SK-N-SH treated with all-trans-retinoic acid at 6 μM for 48 hours (cell line): ENCODE data around the gene NACAD.

Experiments
- ARNTL ChIP-seq: fragments of 450-650 bp; formaldehyde crosslinking; IDR thresholded peaks from 2 replicates; pipeline ENCODE4 v1.5.0; 2020; ENCODE audit warnings: low read depth, mild to moderate bottlenecking, moderate library complexity, borderline replicate concordance
- BACH2 ChIP-seq: fragments of 250-450 bp; sonication (Bioruptor Pico); IDR thresholded peaks from 2 replicates; pipeline ENCODE4 v1.9.0; 2021; ENCODE audit warnings: mild to moderate bottlenecking, borderline replicate concordance
- CREB5 ChIP-seq: fragments of 250-450 bp; sonication (Bioruptor Pico); IDR thresholded peaks from 2 replicates; pipeline ENCODE4 v1.5.1; 2020; ENCODE audit warnings: low read depth, mild to moderate bottlenecking, moderate library complexity
- OSR1 ChIP-seq: fragments of 250-450 bp; sonication (Bioruptor Pico); IDR thresholded peaks from 2 replicates; pipeline ENCODE4 v1.8.0; 2022; ENCODE audit warnings: moderate library complexity, mild to moderate bottlenecking, inconsistent platforms
- PATZ1 ChIP-seq: fragments of 250-450 bp; sonication (Bioruptor Pico); IDR thresholded peaks from 2 replicates; pipeline ENCODE4 v1.8.0; 2020; ENCODE audit warnings: mild to moderate bottlenecking, moderate library complexity, borderline replicate concordance
- PPARA ChIP-seq: fragments of 250-450 bp; sonication (Bioruptor Pico); IDR thresholded peaks from 2 replicates; pipeline ENCODE4 v1.5.0; 2020; ENCODE audit warnings: mild to moderate bottlenecking, borderline replicate concordance
- ZFP3 ChIP-seq: fragments of 250-450 bp; sonication (Bioruptor Pico); IDR thresholded peaks from 2 replicates; pipeline ENCODE4 v1.5.0; 2020; ENCODE audit warnings: mild to moderate bottlenecking, moderate library complexity
- ZFP30 ChIP-seq: fragments of 450-650 bp; formaldehyde crosslinking; IDR thresholded peaks from 2 replicates; pipeline ENCODE4 v1.5.0; 2022; ENCODE audit warnings: mild to moderate bottlenecking, moderate library complexity
- ZNF565 ChIP-seq: fragments of 450-650 bp; formaldehyde crosslinking; conservative IDR thresholded peaks from 2 replicates; pipeline ENCODE4 v1.5.0; 2020; ENCODE audit warnings: low read depth, mild to moderate bottlenecking, moderate library complexity
- ZNF70 ChIP-seq: fragments of 450-650 bp; formaldehyde crosslinking; IDR thresholded peaks from 2 replicates; pipeline ENCODE4 v1.5.0; 2020; ENCODE audit warnings: mild to moderate bottlenecking, moderate library complexity

GRCh38 chr7:45055016-45055415 is 33.8 kb downstream of the NACAD start:
- TF ChIP-seq ZNF565 (CRISPR knock-in tag) (no peak), CREB5 (CRISPR knock-in tag) (no peak), ARNTL (no peak), PATZ1 (CRISPR knock-in tag) (no peak), PPARA (CRISPR knock-in tag) (no peak), BACH2 (CRISPR knock-in tag) (no peak), ZFP30 (CRISPR knock-in tag) (no peak), ZNF70 (CRISPR knock-in tag) (no peak), ZFP3 (CRISPR knock-in tag) (no peak), OSR1 (CRISPR knock-in tag) (no peak)
